BJ (cell line): ENCODE results near the gene ATF3. TPM values are rescaled to one million over a fixed set of nuclear protein-coding genes. Genes with fewer than 3 reads are reported as not detected.
"Not testable (repeated sequence)": the region's sequence is repeated elsewhere in the genome, so short reads cannot be mapped to it uniquely, and the experiment has no call there.

Experiments
- CTCF ChIA-PET: fragments of 350-600 bp; formaldehyde crosslinking; extraction: SDS; loops from one replicate; lab custom pipeline; 2021; ENCODE audit warnings: antibody characterized with exemption, inconsistent platforms; lab: Yijun Ruan, JAX
- POLR2A ChIA-PET: fragments of 300-600 bp; sonication (Branson Sonifier 250); formaldehyde crosslinking; extraction: SDS; loops from one replicate; lab custom pipeline; 2021; ENCODE audit warnings: antibody characterized with exemption; lab: Charles Lee
- DNase-seq: peaks from one replicate; pipeline ENCODE4 v3.0.0-alpha.2; 2011; ENCODE audit warnings: low read depth
- H3K27me3 ChIP-seq: 2 replicates; pipeline ENCODE4 v1.6.0; 2011; ENCODE audit warnings: low read length; ENCODE audit not compliant: control insufficient read depth, insufficient read depth
- H3K36me3 ChIP-seq: 2 replicates; pipeline ENCODE4 v1.5.1; 2011; ENCODE audit warnings: low read length; ENCODE audit not compliant: control insufficient read depth, insufficient read depth
- H3K4me3 ChIP-seq: 2 replicates; pipeline ENCODE4 v1.5.1; 2011; ENCODE audit warnings: low read depth, mild to moderate bottlenecking, control low read depth, low read length
- polyA plus RNA-seq: library from polyadenylated mRNA; depleted of rRNA; stranded (reverse); fragments of >200 nt; gene quantifications from 2 replicates; pipeline ENCODE4 v1.2.3, GENCODE V29; 2011
- TF ChIP-seq, protein P1 (sequence below): IDR thresholded peaks from 2 replicates; pipeline ENCODE4 v1.5.1; 2011; ENCODE audit warnings: low read depth, mild to moderate bottlenecking, control low read depth, inconsistent platforms, low read length, moderate library complexity; ENCODE audit not compliant: insufficient read depth

The ATF3 gene
- polyA plus RNA-seq, 1 experiment, result 5.6 TPM

DNA sequence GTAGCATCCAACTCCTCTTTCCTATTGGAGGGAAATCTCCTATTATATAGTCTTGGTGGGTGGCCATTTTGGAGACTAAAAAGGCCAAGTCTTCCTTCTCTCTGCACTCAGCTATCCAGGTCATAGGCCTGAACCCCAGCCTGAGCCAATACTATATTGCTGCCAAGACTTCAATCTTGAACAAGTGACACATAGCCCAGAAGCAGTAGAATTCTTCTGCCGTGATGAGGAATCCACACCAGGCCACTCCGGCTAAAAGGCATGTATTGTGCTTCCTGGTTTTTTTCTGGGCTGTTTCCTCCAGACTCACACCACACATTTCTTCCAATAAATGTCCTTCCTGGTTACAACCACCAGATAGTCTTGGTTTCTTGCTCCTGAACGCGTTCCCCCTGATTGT is 43.0 kb downstream of the ATF3 start:
- Histone ChIP-seq H3K36me3 (no peaks in the 10 kb centered on the region), H3K4me3 (no peak overlapping the region), H3K27me3 (no peaks in the 10 kb centered on the region; the same call in 1 of the 2 replicates)
- no peak for DNase-seq
- ChIA-PET POLR2A (no interaction called here), CTCF (interaction anchor here (0.7 to 3.1 kb wide), 4 partner anchors 14 to 175 kb away, joined by 3 to 19 read pairs (median 4); no protein-coding TSS in a partner anchor)
- TF ChIP-seq, protein P1, sequence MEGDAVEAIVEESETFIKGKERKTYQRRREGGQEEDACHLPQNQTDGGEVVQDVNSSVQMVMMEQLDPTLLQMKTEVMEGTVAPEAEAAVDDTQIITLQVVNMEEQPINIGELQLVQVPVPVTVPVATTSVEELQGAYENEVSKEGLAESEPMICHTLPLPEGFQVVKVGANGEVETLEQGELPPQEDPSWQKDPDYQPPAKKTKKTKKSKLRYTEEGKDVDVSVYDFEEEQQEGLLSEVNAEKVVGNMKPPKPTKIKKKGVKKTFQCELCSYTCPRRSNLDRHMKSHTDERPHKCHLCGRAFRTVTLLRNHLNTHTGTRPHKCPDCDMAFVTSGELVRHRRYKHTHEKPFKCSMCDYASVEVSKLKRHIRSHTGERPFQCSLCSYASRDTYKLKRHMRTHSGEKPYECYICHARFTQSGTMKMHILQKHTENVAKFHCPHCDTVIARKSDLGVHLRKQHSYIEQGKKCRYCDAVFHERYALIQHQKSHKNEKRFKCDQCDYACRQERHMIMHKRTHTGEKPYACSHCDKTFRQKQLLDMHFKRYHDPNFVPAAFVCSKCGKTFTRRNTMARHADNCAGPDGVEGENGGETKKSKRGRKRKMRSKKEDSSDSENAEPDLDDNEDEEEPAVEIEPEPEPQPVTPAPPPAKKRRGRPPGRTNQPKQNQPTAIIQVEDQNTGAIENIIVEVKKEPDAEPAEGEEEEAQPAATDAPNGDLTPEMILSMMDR, result no peak

DNA sequence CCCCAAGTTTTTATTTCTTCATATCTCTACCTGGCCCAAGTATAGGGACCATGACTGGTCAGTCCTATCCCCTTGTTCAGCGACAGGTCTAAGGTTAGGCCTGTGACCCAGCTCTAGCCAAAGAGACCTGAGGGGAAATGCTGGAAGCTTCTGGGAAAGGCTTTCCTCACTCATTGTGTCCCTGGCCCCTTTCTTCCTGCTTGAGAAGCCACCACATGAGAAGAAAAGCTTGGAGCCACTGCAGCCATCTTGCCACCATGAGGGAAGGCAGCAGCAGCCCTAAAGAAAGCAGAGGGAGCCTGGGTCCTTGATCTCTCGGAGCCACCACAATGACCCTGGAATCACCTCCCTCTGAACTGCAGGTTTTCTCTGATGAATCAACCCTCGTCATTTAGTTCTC is 43.4 kb downstream of the ATF3 start:
- Histone ChIP-seq H3K4me3 (no peak overlapping the region), H3K27me3 (no peaks in the 10 kb centered on the region), H3K36me3 (no peaks in the 10 kb centered on the region)
- ChIA-PET CTCF (interaction anchor here (1.0 to 3.1 kb wide), 4 partner anchors 13 to 132 kb away, joined by 3 to 19 read pairs (median 4); no protein-coding TSS in a partner anchor), POLR2A (no interaction called here)
- DNase-seq, result no peak
- TF ChIP-seq, protein P1, result no peak

DNA sequence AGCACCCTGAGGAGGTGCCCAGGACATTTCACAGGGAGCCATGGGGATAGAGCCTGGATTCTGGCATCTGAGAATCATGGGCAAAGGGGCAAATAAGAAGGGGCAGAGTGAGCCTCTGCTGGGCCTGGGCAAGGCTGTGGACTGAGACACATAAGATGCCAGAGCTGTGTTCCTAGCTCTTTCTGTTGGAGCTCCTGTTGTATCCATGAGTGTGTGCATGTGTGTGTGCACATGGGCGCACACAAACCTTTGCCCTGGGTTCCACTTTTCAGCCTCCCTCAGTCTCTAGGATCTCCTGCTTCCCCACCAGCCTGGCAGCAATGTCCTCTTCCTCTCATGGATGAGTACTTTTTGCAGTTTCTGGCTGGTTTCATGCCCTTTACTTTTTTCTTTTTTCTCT is 44.0 kb downstream of the ATF3 start:
- Histone ChIP-seq H3K36me3 (no peaks in the 10 kb centered on the region), H3K4me3 (no peak overlapping the region), H3K27me3 (no peaks in the 10 kb centered on the region)
- ChIA-PET CTCF (interaction anchor here (1.2 to 3.1 kb wide), 3 partner anchors 12 to 133 kb away, joined by 3 to 19 read pairs (median 5); no protein-coding TSS in a partner anchor), POLR2A (no interaction called here)
- no peak for DNase-seq
- TF ChIP-seq, protein P1, result no peak

DNA sequence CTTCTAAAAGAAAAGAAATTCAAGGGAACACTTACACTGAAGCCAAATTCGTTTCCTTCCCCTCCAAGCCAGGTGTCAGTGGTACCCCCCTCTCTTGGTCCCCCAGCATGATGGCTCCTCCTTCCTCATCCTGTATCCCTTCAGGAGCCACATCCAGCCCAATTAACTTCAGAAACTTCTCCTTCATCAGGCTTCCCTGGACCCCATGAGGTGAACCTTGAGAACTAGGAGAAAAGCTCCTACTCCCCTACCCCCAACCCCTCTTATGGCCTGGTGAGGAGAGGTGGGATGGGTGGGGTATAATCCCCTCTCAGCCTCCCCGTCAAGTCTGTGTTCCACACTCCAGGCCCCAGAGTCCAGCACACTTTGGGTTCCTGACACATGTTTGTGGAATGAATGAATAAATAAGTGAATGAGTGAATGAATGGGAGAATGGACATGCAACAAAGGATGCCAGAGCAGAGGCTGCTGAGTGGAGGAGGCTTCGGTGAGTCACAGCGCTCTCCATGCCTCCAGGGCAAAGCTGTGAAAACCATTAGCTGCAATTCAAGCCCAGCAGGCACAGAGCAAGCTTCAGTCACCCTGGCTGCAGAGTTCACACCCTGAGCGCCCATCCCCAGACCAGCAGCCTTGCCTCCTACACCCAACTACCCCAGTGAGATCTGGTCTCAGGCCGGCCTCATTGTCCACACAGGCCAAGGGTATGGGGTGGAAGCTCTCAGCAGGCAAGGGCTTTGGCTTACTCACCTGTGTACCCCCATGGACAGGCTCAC is 47.3 kb downstream of the ATF3 start:
- CTCF ChIA-PET, result interaction anchor here (3.3 kb wide), 1 partner anchor 9 kb away, joined by 23 read pairs; no protein-coding TSS in a partner anchor
- Histone ChIP-seq H3K4me3 (no peak overlapping the region), H3K27me3 (no peaks in the 10 kb centered on the region), H3K36me3 (no peaks in the 10 kb centered on the region)
- peak; percentile 43 for DNase-seq
- TF ChIP-seq, protein P1, result no peak
- POLR2A ChIA-PET, result no interaction called here

DNA sequence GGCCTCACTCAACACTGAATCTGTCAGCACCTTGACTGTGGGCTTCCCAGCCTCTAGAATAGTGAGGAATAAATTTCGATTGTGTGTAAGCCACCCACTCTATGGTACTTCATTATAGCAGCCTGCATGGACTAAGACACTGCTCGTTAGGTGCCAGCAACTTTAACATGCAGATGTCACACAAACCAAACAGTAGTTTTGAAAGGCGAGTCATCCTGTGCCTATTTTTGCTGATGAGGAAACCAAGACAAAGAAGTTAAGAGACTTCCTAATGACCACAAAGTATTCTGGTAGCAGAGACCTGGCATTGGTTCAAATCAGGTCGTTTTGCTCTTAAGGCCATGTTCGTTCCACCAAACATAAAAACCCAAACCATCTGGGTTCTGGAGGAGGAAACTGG is 48.2 kb downstream of the ATF3 start:
- ChIA-PET CTCF (interaction anchor here (3.3 kb wide), 1 partner anchor 9 kb away, joined by 23 read pairs; no protein-coding TSS in a partner anchor), POLR2A (no interaction called here)
- no peaks in the 10 kb centered on the region for H3K36me3 ChIP-seq
- TF ChIP-seq, protein P1, result no peak
- no peak for DNase-seq
- H3K4me3 ChIP-seq, result no peak overlapping the region
- H3K27me3 ChIP-seq, result no peaks in the 10 kb centered on the region

DNA sequence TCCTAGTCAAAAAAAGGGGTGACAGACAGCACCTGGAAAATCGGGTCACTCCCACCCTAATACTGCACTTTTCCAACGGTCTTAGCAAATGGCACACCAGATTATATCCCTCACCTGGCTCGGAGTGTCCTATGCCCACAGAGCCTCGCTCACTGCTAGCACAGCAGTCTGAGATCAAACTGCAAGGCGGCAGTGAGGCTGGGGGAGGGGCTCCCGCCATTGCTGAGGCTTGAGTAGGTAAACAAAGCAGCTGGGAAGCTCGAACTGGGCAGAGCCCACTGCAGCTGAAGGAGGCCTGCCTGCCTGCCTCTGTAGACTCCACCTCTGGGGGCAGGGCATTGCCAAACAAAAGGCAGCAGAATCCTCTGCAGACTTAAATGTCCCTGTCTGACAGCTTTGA is 49.7 kb downstream of the ATF3 start:
- POLR2A ChIA-PET, DNase-seq, H3K36me3 ChIP-seq, H3K4me3 ChIP-seq, H3K27me3 ChIP-seq: not testable (repeated sequence)
- CTCF ChIA-PET, result interaction anchor here (0.8 to 1.4 kb wide), 3 partner anchors 9 to 40 kb away, joined by 3 read pairs; no protein-coding TSS in a partner anchor
